ENCODE data around the gene XK.
A peak's percentile ranks its signal among the peaks of the same experiment; 100 is the strongest.
"Not testable (repeated sequence)": the region's sequence is repeated elsewhere in the genome, so short reads cannot be mapped to it uniquely, and the experiment has no call there.

Gene XK, protein sequence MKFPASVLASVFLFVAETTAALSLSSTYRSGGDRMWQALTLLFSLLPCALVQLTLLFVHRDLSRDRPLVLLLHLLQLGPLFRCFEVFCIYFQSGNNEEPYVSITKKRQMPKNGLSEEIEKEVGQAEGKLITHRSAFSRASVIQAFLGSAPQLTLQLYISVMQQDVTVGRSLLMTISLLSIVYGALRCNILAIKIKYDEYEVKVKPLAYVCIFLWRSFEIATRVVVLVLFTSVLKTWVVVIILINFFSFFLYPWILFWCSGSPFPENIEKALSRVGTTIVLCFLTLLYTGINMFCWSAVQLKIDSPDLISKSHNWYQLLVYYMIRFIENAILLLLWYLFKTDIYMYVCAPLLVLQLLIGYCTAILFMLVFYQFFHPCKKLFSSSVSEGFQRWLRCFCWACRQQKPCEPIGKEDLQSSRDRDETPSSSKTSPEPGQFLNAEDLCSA
- 0 to 0.26 (median 0.19) reads per million in 3 donors for total RNA-seq

- Histone ChIP-seq H3K4me1 (ENCODE audit: control insufficient read depth, insufficient read depth, low read length, poor library complexity, severe bottlenecking) (no peaks in the 10 kb centered on the region), H3K36me3 (ENCODE audit: control insufficient read depth, insufficient read depth, low read length) (no peaks in the 10 kb centered on the region), H3K4me3 (ENCODE audit: insufficient read depth, low read depth, low read length, poor library complexity, severe bottlenecking) (peak within 1 kb of the TSS; percentile 40), H3K27me3 (replicated peaks; ENCODE audit: control insufficient read depth, insufficient read depth, low read length, poor library complexity, severe bottlenecking) (no peaks in the 10 kb centered on the region), H3K27ac (ENCODE audit: insufficient read depth, low read length, poor library complexity, severe bottlenecking) (no peak within 1 kb of the TSS), H3K9me3 (ENCODE audit: control insufficient read depth, low read length) (no peaks in the 10 kb centered on the region)
- DNase-seq: peak in 1 of 3 donors; percentile 3
These were observed at the start of gene XK for GRCh38 chrX:37685381-37686359. TSS of gene XK (plus strand) at chrX:37685791. CDS start at chrX:37685962, 171 bp downstream.

DNA sequence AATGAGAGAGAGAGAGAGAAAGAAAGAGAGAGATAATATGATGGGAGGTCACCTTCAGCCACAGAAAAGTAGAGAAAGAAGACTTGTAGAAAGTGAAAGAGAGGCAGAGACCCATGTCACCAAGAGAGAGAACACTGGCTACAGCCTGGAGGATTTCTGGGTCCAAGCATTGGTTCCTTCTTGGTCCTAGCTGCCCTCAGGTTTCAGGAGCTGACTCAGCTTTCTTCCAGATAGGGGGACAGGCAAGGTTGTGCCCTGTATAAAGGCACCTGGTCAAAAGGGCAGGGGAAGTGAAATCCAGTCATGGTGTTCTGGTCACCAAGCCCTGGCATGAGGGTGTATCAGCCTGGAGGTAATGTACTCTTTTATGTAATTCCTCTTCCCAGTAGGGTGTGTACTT, 47.5 kb upstream of the XK start:
- H3K4me1 ChIP-seq (ENCODE audit: control insufficient read depth, insufficient read depth, low read length, poor library complexity, severe bottlenecking): no peaks in the 10 kb centered on the region
- no peaks in the 10 kb centered on the region for H3K9me3 ChIP-seq (ENCODE audit: control insufficient read depth, low read length)
- DNase-seq: no peak

GRCh38 chrX:37640142-37640541, 45.4 kb upstream of the XK start:
- Histone ChIP-seq H3K4me3 (ENCODE audit: insufficient read depth, low read depth, low read length, poor library complexity, severe bottlenecking) (no peak overlapping the region), H3K36me3 (ENCODE audit: control insufficient read depth, insufficient read depth, low read length) (no peaks in the 10 kb centered on the region), H3K27me3 (replicated peaks; ENCODE audit: control insufficient read depth, insufficient read depth, low read length, poor library complexity, severe bottlenecking) (no peaks in the 10 kb centered on the region), H3K9me3 (ENCODE audit: control insufficient read depth, low read length) (no peaks in the 10 kb centered on the region), H3K27ac (ENCODE audit: insufficient read depth, low read length, poor library complexity, severe bottlenecking) (no peak overlapping the region), H3K4me1 (ENCODE audit: control insufficient read depth, insufficient read depth, low read length, poor library complexity, severe bottlenecking) (no peaks in the 10 kb centered on the region)
- no peak for DNase-seq

More for the DNA sequence above, 47.5 kb upstream of the XK start:
- Histone ChIP-seq H3K27me3 (replicated peaks; ENCODE audit: control insufficient read depth, insufficient read depth, low read length, poor library complexity, severe bottlenecking) (no peaks in the 10 kb centered on the region), H3K4me3 (ENCODE audit: insufficient read depth, low read depth, low read length, poor library complexity, severe bottlenecking) (no peak overlapping the region), H3K27ac (ENCODE audit: insufficient read depth, low read length, poor library complexity, severe bottlenecking) (no peak overlapping the region), H3K36me3 (ENCODE audit: control insufficient read depth, insufficient read depth, low read length) (no peaks in the 10 kb centered on the region)

DNA sequence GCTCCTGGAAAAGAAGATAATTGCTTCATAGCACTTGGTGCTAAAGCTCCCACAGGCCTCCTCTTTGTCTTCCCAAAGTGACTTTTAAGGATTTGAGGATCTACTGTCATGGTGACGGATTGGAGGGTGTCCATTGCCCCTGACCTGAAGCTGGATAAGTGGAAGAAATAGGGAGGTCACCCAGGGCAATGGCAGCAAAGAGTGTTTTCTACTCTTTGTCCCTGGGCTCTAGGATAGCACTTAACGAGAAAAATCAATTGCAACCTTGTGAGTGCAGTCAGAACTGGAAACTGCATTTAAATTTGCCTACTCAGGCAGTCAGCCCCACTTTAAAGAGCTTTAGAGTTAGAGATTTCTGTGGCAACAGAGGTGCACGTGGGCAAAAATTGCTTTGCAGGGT, 43.7 kb upstream of the XK start:
- H3K27me3 ChIP-seq (replicated peaks; ENCODE audit: control insufficient read depth, insufficient read depth, low read length, poor library complexity, severe bottlenecking): no peaks in the 10 kb centered on the region
- no peak for DNase-seq
- no peaks in the 10 kb centered on the region for H3K36me3 ChIP-seq (ENCODE audit: control insufficient read depth, insufficient read depth, low read length)
- no peak overlapping the region for H3K27ac ChIP-seq (ENCODE audit: insufficient read depth, low read length, poor library complexity, severe bottlenecking)
- H3K9me3 ChIP-seq (ENCODE audit: control insufficient read depth, low read length): no peaks in the 10 kb centered on the region
- no peak overlapping the region for H3K4me3 ChIP-seq (ENCODE audit: insufficient read depth, low read depth, low read length, poor library complexity, severe bottlenecking)
- no peaks in the 10 kb centered on the region for H3K4me1 ChIP-seq (ENCODE audit: control insufficient read depth, insufficient read depth, low read length, poor library complexity, severe bottlenecking)

DNA sequence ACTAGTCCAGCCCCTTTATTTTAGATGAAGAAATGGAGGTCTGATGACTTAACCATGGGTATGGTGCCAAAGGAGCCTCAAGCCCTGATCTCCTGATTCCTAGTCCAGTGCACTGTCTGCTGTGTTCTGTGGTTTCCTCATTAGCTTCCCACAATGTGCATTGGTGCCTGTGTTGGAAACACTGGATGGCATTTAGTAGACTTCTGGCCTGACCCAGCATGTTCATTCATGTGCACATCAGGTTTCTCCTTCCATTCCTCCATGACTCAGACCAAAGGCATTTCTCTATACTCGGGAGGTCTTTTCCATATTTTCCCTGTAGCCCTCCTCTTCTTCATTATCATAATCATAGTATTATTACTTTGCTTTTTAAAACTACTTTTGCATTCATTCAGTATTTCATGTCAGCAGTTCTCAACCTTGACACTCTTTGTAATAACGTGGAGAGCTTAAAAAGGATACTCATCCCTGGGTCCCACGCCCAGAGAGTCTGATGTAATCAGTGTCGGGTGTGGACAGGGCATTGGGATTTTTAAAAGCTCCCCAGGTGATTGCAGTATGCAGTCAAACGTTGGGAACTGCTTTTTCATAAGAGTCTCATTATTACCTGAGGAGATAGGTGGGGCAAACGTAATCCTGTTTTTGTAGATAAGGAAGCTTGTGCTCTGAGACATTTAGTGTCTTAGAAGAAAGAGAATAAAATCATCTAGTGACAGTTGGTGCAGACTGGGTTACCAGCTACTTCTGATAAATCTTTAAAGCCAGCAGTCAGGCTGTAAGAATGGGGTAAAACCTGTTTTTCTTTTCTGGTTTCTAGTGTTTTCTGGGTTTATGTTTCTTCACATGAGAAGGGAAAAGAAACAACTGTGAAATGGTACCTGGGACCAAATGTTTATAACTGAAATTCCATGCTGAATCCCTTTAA, 40.9 kb upstream of the XK start:
- Histone ChIP-seq H3K36me3 (ENCODE audit: control insufficient read depth, insufficient read depth, low read length) (no peaks in the 10 kb centered on the region), H3K4me1 (ENCODE audit: control insufficient read depth, insufficient read depth, low read length, poor library complexity, severe bottlenecking) (no peaks in the 10 kb centered on the region), H3K9me3 (ENCODE audit: control insufficient read depth, low read length) (no peaks in the 10 kb centered on the region), H3K27ac (ENCODE audit: insufficient read depth, low read length, poor library complexity, severe bottlenecking) (no peak overlapping the region), H3K4me3 (ENCODE audit: insufficient read depth, low read depth, low read length, poor library complexity, severe bottlenecking) (no peak overlapping the region), H3K27me3 (replicated peaks; ENCODE audit: control insufficient read depth, insufficient read depth, low read length, poor library complexity, severe bottlenecking) (no peaks in the 10 kb centered on the region)
- DNase-seq: no peak

DNA sequence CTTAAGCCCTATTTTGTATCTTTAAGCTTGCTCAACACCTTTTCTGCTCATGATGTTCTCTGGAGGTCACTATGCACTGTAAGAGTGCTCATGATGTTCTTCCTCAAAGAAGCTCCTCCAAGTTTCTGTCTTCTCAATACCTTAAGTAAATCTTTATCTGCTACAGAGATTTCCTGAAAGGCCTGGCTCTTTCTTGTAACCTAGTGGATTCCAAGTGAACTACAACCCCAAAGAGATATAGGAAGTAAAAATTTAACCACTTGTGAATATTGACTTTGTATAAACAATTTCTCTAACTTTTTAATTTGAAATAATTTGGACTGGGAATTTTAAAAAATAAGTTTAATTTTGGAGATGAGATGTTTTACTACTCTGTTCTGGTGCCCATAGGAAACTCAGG, 39.3 kb upstream of the XK start:
- no peak overlapping the region for H3K4me3 ChIP-seq (ENCODE audit: insufficient read depth, low read depth, low read length, poor library complexity, severe bottlenecking)
- H3K9me3 ChIP-seq (ENCODE audit: control insufficient read depth, low read length): no peaks in the 10 kb centered on the region
- no peaks in the 10 kb centered on the region for H3K27me3 ChIP-seq (replicated peaks; ENCODE audit: control insufficient read depth, insufficient read depth, low read length, poor library complexity, severe bottlenecking)
- no peak for DNase-seq
- H3K27ac ChIP-seq (ENCODE audit: insufficient read depth, low read length, poor library complexity, severe bottlenecking): no peak overlapping the region
- no peaks in the 10 kb centered on the region for H3K4me1 ChIP-seq (ENCODE audit: control insufficient read depth, insufficient read depth, low read length, poor library complexity, severe bottlenecking)
- H3K36me3 ChIP-seq (ENCODE audit: control insufficient read depth, insufficient read depth, low read length): no peaks in the 10 kb centered on the region

DNA sequence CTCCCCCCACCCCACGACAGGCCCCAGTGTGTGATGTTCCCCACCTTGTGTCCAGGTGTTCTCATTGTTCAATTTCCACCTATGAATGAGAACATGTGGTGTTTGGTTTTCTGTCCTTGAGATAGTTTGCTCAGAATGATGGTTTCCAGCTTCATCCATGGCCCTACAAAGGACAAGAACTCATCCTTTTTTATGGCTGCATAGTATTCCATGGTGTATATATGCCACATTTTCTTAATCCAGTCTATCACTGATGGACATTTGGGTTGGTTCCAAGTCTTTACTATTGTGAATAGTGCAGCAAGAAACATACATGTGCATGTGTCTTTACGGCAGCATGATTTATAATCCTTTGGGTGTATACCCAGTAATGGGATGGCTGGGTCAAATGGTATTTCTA, 34.7 kb upstream of the XK start:
- not testable (repeated sequence) for DNase-seq; H3K27me3 ChIP-seq (replicated peaks; ENCODE audit: control insufficient read depth, insufficient read depth, low read length, poor library complexity, severe bottlenecking); H3K4me1 ChIP-seq (ENCODE audit: control insufficient read depth, insufficient read depth, low read length, poor library complexity, severe bottlenecking); H3K9me3 ChIP-seq (ENCODE audit: control insufficient read depth, low read length); H3K4me3 ChIP-seq (ENCODE audit: insufficient read depth, low read depth, low read length, poor library complexity, severe bottlenecking); H3K36me3 ChIP-seq (ENCODE audit: control insufficient read depth, insufficient read depth, low read length); H3K27ac ChIP-seq (ENCODE audit: insufficient read depth, low read length, poor library complexity, severe bottlenecking)

DNA sequence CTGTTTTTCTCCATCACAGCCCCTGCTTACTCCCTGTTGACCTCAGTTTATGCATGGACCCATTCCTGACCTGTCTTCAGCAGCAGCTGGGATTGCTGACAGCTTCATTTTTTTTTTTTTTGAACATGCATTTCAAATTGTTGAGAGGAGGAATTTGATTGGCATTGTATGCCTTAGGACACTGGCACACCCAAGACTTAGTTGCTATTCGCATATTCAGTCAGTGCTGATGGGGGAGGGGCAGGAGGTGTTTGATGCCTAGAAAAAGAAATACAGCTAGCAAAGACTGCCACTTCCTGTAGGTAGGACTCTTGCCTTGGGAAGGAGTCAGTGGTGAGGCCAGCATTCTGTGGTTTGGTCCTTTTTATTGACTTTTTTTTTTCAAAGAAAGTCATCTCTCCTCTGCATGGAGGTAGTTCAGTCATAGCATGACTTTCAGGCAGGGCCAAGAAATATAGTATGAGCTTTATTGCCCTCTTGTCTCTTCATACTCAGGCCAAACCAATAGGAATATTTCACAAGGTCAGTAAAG, 33.6 kb upstream of the XK start:
- no peak overlapping the region for H3K4me3 ChIP-seq (ENCODE audit: insufficient read depth, low read depth, low read length, poor library complexity, severe bottlenecking)
- H3K36me3 ChIP-seq (ENCODE audit: control insufficient read depth, insufficient read depth, low read length): no peaks in the 10 kb centered on the region
- no peak for DNase-seq

GRCh38 chrX:37652589-37653231, 32.9 kb upstream of the XK start:
- Histone ChIP-seq H3K4me3 (ENCODE audit: insufficient read depth, low read depth, low read length, poor library complexity, severe bottlenecking) (no peak overlapping the region), H3K36me3 (ENCODE audit: control insufficient read depth, insufficient read depth, low read length) (no peaks in the 10 kb centered on the region), H3K27me3 (replicated peaks; ENCODE audit: control insufficient read depth, insufficient read depth, low read length, poor library complexity, severe bottlenecking) (peaks cover 3% of the 10 kb centered on the region), H3K27ac (ENCODE audit: insufficient read depth, low read length, poor library complexity, severe bottlenecking) (no peak overlapping the region), H3K4me1 (ENCODE audit: control insufficient read depth, insufficient read depth, low read length, poor library complexity, severe bottlenecking) (no peaks in the 10 kb centered on the region), H3K9me3 (ENCODE audit: control insufficient read depth, low read length) (no peaks in the 10 kb centered on the region)
- DNase-seq: no peak

More for the DNA sequence above, 33.6 kb upstream of the XK start:
- H3K27me3 ChIP-seq (replicated peaks; ENCODE audit: control insufficient read depth, insufficient read depth, low read length, poor library complexity, severe bottlenecking): peaks cover 3% of the 10 kb centered on the region
- no peak overlapping the region for H3K27ac ChIP-seq (ENCODE audit: insufficient read depth, low read length, poor library complexity, severe bottlenecking)
- no peaks in the 10 kb centered on the region for H3K4me1 ChIP-seq (ENCODE audit: control insufficient read depth, insufficient read depth, low read length, poor library complexity, severe bottlenecking)
- H3K9me3 ChIP-seq (ENCODE audit: control insufficient read depth, low read length): no peaks in the 10 kb centered on the region
